CD1c-positive myeloid dendritic cell (primary cell): ENCODE data around the gene TMEM256.

Experiments used
- DNase-seq: peaks from one replicate; pipeline ENCODE4 v3.0.0-alpha.2; 2016; ENCODE audit errors: extremely low spot score

The TMEM256 gene

DNA sequence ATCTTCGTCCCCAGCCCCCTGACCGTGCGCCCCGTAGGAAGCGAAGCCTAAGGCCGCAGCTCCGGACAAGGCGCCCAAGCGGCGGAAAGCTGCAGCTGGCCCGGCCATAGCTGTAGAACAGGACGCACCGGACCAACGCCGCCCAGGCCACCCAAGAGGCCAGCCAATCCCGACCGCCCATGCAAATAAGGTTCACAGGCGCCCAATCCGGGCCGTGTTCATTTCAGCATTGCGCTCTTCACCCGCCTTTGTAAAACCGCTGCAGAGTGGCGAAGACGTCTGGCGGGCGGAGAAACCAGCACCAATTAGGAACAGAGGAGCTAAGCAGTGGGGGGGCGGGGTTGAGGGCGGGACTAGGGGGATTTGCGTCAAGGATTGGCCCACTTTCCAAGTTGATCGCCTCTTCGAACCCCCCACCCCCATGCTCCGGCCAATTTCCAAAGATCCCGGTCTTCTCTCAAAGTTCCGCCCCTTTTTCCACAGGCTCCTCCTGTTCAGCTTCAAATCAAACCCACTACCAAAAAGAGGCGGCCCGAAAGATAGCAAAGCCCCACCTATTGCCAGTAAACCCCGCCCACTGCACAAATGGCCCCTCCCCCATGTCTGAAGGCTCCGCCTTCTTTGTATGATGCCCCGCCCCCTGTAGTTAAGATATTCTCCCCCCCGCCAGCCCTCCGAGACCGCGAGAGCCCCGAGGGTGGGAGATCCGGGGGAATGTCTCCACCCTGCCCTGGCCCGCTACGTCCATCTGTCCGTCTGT lies at the start of gene TMEM256:
Gene TMEM256, minus strand, starts transcription at position 121 of the 760 bp plus-strand sequence. Its CDS starts 13 bp downstream, at position 108.
- DNase-seq = peak; percentile 99

DNA sequence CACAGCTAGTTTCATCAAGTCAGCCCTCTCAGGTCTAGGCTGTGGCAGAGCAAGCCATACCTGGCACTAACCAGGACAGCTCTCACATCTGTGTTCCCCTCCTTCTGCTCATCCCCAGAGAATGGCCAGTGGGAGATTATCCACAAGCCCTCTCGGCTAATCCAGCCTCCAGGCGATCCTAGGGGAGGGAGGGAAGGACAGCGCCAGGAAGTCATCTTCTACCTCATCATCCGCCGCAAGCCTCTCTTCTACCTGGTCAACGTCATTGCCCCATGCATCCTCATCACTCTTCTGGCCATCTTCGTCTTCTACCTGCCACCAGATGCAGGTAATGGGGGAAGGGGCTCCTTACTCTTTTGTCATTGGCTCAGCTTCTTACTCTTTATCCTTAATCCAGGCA lies 44.6 kb upstream of the TMEM256 start:
- no peak for DNase-seq

- no peak for DNase-seq
Observed at GRCh38 chr17:7445619-7445968, 41.7 kb upstream of the TMEM256 start.

- peak; percentile 65 for DNase-seq
Observed at GRCh38 chr17:7444682-7445618, 41.1 kb upstream of the TMEM256 start, which contains the start of gene CHRNB1. CHRNB1 (plus strand) TSS chr17:7445061; CDS start chr17:7445128, 67 bp downstream.

DNA sequence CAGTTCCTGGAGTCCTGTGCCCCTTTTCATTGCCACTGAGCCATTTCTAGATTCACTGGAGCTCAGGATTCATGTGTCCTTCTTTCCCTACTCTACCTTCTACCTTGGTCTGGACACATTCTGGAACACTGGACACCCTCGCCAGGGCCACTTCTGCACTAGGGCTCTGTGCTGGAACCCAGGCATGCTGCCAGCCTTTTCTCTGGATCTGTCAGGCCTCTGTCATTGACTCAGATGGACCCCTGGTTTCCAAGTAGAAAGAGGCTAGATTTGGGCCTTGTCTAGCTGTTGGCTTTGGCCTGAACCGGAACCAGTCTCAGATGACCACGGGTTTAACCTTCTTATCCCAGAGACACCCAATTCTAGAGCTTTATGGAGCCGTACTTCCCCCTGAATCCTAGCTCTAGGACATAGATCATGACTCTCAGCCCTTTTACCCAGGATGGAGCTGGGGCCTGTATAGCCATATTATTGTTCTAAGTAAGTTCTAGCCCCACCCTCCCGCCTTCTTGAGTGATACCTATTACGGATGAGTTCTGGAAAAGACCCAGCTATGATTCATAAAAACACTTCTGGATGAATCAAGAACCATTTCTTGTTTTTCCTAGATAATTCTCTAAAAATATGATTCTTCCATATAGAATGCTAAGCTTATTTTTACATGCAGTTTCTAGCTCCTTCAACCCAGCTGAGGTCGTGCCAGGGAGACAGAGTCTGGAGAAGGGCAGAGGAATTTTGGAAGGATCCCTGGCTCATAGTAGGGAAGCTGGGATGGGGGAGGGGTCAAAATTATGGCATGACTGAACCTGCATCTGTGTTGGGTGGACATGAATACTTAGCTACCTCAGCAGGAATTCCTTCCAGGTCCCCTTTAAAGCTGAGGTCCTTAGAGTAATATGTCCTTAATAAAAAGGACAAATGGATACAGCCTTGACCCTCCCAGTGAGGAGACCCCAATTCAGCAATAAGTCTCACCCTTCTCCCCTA lies 39.9 kb upstream of the TMEM256 start:
- DNase-seq = no peak

GRCh38 chr17:7442142-7442541 lies 38.2 kb upstream of the TMEM256 start:
- no peak for DNase-seq

DNA sequence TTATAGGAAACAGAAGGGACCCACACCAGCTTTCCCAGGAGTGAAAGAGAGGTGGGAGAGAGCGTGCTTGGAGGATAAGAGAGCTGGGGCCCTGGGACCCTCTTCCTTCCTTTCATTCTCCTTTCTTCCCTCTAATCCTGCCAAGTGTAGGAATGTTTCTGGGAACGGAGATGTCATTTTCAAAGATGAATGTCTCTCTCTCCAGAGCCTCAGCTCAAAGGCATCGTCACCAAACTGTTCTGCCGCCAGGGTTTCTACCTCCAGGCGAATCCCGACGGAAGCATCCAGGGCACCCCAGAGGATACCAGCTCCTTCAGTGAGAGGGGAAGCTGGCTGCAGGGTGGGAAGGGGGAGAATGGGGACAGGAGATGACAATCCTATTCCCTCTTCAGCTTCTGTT lies 37.4 kb upstream of the TMEM256 start:
- no peak for DNase-seq

DNA sequence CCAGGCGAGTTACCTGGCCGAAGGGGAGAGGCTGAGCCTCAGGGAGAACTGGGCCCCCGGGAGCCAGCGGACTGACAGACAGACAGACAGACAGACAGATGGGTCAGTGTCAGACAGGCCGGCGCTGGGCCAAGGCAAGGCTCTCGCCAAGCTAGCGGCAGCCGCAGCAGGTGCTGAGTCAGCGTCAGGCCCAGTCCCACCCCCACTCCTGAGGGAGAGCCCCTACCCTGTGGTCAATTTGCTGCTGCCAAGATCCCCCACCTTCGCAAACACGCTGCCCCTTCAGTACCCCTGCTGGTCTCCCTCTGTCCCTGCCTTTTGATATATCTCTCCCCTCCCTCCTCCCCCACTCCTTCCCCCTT lies 36.9 kb upstream of the TMEM256 start:
- no peak for DNase-seq

DNA sequence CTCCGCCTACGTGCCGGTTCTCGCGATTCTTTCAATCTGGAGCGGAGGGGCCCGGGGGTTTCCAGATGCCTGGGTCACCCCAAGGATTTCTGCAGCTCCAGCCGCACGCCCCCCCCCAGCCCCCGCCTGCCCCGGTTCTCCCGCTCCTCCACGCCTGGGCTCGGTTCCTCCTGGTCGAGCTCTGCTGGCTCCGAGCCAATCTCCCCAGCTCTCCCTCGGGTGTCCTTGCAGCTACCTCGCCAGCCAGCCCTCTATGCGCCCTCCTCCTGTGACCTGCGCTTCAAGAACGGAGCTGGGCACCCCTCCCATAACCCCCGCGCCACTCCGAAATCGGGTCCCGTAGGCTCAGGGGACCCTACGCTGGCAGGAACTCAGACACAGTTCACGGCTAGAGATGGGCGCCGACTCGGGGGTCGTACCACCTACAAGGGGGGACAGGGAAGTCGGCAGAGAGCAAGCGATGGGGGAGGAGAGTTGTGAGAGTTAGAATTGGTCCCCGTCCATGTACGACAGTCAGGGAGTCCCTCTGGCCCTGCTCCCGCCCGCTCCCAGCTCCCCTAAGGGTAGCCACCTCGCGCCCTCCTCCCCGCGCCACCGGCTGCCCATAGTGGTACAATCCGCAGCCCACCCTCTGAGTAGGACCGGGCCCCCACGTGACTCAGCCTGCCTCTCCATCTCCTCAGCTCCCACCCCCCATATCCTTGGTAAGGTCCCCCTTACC lies 36.4 kb upstream of the TMEM256 start:
- peak; percentile 65 for DNase-seq

- no peak for DNase-seq
Observed at GRCh38 chr17:7439462-7440112, 35.7 kb upstream of the TMEM256 start, which contains the start of gene FGF11. FGF11 (plus strand) TSS chr17:7439512; CDS start chr17:7439621, 109 bp downstream.

DNA sequence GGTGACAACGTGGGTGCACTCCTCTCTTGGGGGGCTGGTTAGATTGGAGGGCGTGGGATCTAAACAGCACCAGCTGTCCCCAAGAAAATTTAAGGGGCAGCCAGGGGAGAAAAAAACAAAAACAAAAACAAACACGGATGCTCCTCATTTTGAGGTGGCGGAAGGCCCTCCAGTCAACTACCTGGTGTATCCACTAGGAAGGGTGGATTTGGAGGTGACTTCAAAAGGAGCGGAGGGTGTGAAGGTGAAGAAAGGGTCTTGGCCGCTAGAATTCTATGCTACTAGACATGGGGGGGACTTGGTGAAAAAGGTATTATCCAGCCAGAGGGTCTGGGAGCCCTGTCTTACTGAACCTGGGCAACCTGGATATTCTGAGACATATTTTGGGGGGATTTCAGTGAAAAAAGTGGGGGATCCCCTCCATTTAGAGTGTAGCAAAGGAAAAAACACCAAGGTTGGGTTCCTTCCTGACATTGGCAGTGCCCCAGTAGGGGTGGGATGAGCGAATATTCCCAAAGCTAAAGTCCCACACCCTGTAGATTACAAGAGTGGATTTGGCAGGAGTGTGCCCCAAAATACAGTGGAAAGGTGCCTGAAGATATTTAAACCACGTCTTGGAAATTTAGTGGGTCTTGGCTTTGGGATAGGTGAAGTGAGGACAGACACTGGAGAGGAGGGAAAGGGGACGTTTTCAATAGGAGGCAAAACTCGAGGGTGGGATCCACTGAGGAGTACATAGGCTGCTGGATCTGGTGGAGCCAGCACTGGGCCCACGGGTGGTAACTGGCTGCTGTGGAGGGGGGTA lies 35.0 kb upstream of the TMEM256 start:
- DNase-seq = no peak

DNA sequence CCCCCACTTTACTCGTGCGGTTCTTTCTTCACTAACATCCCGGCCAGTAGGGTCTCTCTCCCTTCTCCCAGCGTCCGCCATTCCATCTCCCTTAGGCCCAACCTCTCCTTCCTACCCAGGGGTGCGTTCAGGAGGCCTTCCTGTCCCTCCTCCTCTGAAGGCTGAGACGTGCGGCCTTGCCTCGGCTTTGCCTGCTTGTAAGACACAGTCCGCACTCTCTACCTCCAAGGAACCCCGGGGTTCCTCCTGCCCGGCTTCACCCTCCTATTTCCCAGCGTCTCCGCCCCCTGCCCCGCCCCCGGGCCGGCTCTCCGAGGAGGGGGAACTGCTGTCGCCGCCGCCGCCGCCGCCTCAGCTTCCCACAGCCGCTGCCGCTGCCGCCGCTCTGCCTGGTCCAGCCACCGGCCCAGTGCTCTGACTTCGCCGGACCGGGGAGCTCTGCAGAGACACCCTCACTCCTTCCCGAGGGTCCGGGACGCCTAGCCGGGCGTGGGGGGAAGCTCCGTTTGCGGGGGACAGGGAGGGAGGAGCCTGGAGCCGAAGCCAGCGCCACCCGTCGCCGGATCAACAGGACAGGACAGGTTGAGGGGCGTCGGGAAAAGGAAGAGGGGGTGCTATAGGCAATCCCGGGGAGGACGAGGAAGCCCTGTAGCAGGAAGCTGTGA lies 34.2 kb upstream of the TMEM256 start:
- DNase-seq = peak; percentile 71

DNA sequence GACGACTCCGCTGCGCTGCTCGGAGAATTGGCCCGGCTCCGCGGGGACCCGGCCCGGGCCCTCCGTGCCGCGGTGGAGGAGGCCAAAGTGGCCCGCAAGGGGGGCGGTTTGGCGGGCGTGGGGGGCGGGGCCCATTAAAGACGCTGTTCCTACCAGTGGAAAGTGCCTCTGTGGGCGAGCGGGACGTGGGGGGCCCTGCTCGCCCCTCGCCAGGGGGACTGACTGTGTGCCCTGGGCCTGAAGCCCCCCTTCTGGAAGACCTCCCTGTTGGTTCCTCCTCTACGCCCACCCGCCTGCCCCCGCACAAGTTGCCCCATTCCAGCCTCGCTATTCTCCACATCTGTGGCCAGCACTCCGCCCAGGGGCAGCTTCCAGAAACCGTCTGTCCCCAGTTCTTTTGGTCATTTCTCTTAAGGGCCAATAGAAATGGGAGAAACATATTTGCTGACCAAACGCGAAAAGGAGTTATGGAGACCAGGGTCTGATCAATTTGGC lies 33.5 kb upstream of the TMEM256 start:
- no peak for DNase-seq

DNA sequence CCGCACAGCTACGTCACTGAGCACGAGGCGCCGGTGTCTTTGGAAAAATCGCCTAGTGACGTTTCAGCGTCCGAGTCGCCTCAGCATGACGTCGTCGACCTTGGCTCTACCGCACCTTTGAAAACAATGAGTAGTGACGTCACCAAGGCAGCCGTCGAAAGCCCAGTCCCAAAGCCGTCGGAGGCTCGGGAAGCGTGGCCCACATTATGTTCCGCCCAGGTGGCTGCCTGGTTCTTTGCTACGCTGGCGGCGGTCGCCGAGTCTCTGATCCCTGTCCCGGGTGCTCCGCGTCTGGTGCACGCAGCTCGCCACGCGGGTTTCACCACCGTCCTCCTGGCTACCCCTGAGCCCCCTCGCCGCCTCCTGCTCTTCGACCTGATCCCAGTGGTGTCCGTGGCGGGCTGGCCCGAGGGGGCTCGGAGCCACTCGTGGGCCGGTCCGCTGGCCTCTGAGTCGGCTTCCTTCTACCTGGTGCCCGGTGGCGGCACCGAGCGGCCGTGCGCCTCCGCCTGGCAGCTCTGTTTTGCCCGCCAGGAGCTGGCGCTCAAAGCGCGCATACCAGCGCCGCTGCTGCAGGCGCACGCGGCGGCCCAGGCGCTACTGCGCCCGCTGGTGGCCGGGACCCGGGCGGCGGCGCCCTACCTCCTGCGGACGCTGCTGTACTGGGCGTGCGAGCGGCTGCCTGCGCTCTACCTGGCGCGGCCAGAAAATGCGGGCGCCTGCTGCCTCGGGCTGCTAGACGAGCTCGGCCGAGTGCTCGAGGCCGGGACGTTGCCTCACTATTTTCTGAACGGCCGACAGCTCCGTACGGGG lies 32.9 kb upstream of the TMEM256 start:
- DNase-seq = peak; percentile 90

DNA sequence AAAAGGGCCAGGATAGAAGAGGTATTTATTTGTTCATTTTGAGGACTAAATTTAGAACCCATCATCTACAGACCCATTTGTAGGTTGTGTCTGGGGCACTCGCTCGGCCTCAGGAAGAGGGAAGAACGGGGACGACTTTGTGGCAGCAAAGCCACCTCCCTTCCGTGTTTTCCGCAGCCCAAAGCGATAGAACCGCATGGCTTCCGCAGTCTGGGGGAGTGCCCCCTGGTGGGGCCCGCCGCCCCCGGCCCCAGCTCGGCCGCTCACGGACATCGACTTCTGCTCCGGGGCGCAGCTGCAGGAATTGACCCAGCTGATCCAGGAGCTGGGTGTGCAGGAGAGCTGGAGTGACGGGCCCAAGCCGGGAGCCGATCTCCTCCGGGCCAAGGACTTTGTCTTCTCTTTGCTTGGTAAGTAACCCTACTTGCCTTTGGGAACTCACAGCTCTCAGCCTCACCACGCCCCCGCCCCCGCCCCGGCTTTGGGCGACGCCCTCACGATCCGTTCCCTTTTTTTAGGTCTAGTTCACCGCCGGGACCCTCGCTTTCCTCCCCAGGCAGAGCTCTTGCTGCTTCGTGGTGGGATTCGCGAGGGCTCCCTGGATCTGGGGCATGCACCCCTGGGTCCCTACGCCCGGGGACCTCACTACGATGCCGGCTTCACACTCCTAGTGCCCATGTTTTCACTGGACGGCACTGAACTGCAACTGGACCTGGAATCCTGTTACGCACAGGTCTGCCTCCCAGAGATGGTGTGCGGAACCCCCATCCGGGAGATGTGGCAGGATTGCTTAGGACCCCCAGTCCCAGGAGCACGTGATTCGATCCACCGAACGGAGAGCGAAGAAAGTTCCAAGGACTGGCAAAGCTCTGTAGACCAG lies 32.0 kb upstream of the TMEM256 start:
- peak; percentile 78 for DNase-seq

DNA sequence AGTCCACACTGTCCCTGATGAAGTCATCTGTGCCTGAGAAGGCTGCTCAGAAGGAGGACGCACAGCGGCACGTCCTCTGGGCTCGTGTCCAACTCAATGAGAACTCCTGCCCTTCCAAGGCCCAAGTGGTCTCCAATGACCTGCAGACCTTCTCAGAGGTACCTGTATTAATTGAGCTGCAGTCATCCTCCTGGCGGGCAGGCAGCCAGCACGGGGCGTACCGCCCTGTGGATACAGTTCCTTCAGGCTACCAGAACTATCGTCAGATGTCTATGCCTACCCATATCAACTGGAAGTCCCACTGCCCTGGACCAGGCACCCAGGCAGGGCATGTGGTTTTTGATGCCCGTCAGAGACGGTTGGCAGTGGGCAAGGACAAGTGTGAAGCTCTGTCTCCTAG lies 28.4 kb upstream of the TMEM256 start:
- DNase-seq = no peak

GRCh38 chr17:7431231-7431630 lies 27.3 kb upstream of the TMEM256 start:
- DNase-seq = no peak
